ENCODE data around the gene VPS33A.

DNA sequence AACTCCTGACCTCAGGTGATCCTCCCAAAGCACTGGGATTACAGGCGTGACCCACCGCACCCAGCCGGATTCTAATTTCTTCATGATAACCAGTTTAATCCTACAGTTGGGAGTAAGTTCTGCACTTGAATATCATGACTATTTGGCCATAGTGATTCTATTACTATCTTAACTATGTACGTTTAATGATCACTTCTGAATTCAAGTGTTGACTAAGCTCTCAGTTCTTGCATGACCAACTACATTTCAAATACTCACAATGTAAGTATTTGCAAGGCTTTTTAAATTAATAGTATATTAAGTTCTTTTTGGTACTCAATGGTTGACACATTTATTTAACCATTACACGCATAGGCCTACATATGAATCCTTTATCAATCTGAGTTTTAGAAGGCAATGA, 17.4 kb upstream of the VPS33A start:
- TF ChIP-seq POLR2AphosphoS5 (IDR thresholded peaks at IDR 0.05; ENCODE audit: low read depth, low read length) (no peak), FOXP2 (optimal IDR thresholded peaks at IDR 0.05; ENCODE audit: borderline replicate concordance, extremely low read depth, extremely low read length, insufficient read depth) (no peak), SIN3A (IDR thresholded peaks at IDR 0.05; ENCODE audit: borderline replicate concordance, insufficient read depth, low read length) (no peak)
- TF ChIP-seq, protein P1, sequence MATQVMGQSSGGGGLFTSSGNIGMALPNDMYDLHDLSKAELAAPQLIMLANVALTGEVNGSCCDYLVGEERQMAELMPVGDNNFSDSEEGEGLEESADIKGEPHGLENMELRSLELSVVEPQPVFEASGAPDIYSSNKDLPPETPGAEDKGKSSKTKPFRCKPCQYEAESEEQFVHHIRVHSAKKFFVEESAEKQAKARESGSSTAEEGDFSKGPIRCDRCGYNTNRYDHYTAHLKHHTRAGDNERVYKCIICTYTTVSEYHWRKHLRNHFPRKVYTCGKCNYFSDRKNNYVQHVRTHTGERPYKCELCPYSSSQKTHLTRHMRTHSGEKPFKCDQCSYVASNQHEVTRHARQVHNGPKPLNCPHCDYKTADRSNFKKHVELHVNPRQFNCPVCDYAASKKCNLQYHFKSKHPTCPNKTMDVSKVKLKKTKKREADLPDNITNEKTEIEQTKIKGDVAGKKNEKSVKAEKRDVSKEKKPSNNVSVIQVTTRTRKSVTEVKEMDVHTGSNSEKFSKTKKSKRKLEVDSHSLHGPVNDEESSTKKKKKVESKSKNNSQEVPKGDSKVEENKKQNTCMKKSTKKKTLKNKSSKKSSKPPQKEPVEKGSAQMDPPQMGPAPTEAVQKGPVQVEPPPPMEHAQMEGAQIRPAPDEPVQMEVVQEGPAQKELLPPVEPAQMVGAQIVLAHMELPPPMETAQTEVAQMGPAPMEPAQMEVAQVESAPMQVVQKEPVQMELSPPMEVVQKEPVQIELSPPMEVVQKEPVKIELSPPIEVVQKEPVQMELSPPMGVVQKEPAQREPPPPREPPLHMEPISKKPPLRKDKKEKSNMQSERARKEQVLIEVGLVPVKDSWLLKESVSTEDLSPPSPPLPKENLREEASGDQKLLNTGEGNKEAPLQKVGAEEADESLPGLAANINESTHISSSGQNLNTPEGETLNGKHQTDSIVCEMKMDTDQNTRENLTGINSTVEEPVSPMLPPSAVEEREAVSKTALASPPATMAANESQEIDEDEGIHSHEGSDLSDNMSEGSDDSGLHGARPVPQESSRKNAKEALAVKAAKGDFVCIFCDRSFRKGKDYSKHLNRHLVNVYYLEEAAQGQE (IDR thresholded peaks at IDR 0.05; ENCODE audit: insufficient read depth in 1 of 2, low read depth in 2 of 2, low read length in 2 of 2): no peak

Measured in PFSK-1 (cell line).